Small intestine (tissue), 7 donors: ENCODE data around the gene RP9. TPM values are rescaled to one million over a fixed set of nuclear protein-coding genes. Genes with fewer than 3 reads are reported as not detected.
A peak's percentile ranks its signal among the peaks of the same experiment; 100 is the strongest.

Experiments used
- DNase-seq, 2 donors: peaks; one replicate each; pipeline versions ENCODE4 v3.0.0 to v3.0.0-alpha.2; 2013
- FAIRE-seq: peaks from 2 replicates; lab custom pipeline; 2012; peaks lifted over from hg19 to GRCh38; lab: Jason Lieb, UNC
- H3K27ac ChIP-seq, 3 donors: one replicate each; pipeline ENCODE4 v1.5.1; 2013; ENCODE audit warnings: low read length in 2 of 3, mild to moderate bottlenecking in 2 of 3, control low read depth in 1 of 3, inconsistent platforms in 1 of 3, low read depth in 1 of 3, moderate library complexity in 1 of 3
- H3K27me3 ChIP-seq, 3 donors: one replicate each; pipeline ENCODE4 v1.6.1; 2013; ENCODE audit warnings: low read length in 3 of 3, inconsistent platforms in 1 of 3; ENCODE audit not compliant: control insufficient read depth in 3 of 3, insufficient read depth in 3 of 3
- H3K36me3 ChIP-seq, 3 donors: one replicate each; pipeline ENCODE4 v1.6.1; 2013; ENCODE audit warnings: low read length in 3 of 3, inconsistent platforms in 1 of 3, low read depth in 1 of 3, mild to moderate bottlenecking in 1 of 3, moderate library complexity in 1 of 3; ENCODE audit not compliant: control insufficient read depth in 3 of 3, insufficient read depth in 2 of 3
- H3K4me1 ChIP-seq, 3 donors: one replicate each; pipeline ENCODE4 v1.6.1; 2013; ENCODE audit warnings: low read length in 2 of 3, inconsistent platforms in 1 of 3, low read depth in 1 of 3, mild to moderate bottlenecking in 1 of 3, moderate library complexity in 1 of 3; ENCODE audit not compliant: control insufficient read depth in 3 of 3, insufficient read depth in 2 of 3
- H3K4me3 ChIP-seq, 3 donors: one replicate each; pipeline ENCODE4 v1.5.1; 2013; ENCODE audit warnings: low read length in 3 of 3, control low read depth in 1 of 3, inconsistent platforms in 1 of 3, low read depth in 1 of 3, mild to moderate bottlenecking in 1 of 3, moderate library complexity in 1 of 3
- H3K9me3 ChIP-seq, 2 donors: one replicate each; pipeline ENCODE4 v1.6.1; 2013; ENCODE audit warnings: low read depth in 1 of 2, low read length in 1 of 2; ENCODE audit not compliant: control insufficient read depth in 2 of 2, insufficient read depth in 1 of 2
- WGBS, 3 donors: extraction: QIAGEN DNeasy Blood & Tissue Kit; methylation state at CpG; one replicate each; pipeline ENCODE4 v1.1.7; 2013; 5-methylcytosine and 5-hydroxymethylcytosine counted together
- polyA plus RNA-seq, 4 donors: library from polyadenylated mRNA; stranded (reverse) in 3 of 4; unstranded in 1 of 4; fragments of 200-250 nt in 3 of 4; fragments of 120-200 nt in 1 of 4; gene quantifications; one replicate each; pipeline versions ENCODE4 v1.2.1 to v1.2.3, GENCODE V29; 2013
- donor health status: healthy with polysubstance abuse.
- donor health status: control.
- donor health status: control.
- donor health status: Bipolar disorder and iron deficiency.
- donor health status: healthy.

RP9 gene
- polyA plus RNA-seq, 4 donors = 9.6 to 37.0 (median 26.4) TPM

- 83 to 92% (median 87%) methylated on average over 9 of the region's 9 CpGs for WGBS, 3 donors
- FAIRE-seq = no peak
- no peaks in the 10 kb centered on the region for H3K9me3 ChIP-seq
These were observed 29.2 kb downstream of the RP9 start for GRCh38 chr7:33079763-33080690.

GRCh38 chr7:33079096-33079495 lies 30.1 kb downstream of the RP9 start:
- Histone ChIP-seq H3K27ac (no peak overlapping the region), H3K27me3 (peaks cover 0 to 2% (median 0%) of the 10 kb centered on the region in 3 donors), H3K36me3 (no peaks in the 10 kb centered on the region), H3K4me3 (no peak overlapping the region), H3K4me1 (no peaks in the 10 kb centered on the region), H3K9me3 (no peaks in the 10 kb centered on the region)
- no peak for DNase-seq
- FAIRE-seq = no peak
- 84 to 93% (median 87%) methylated on average over 2 of the region's 2 CpGs for WGBS, 3 donors

More at GRCh38 chr7:33079763-33080690, 29.2 kb downstream of the RP9 start:
- no peak overlapping the region for H3K4me3 ChIP-seq
- H3K4me1 ChIP-seq = no peaks in the 10 kb centered on the region
- peaks cover 0 to 2% (median 0%) of the 10 kb centered on the region in 3 donors for H3K27me3 ChIP-seq
- no peaks in the 10 kb centered on the region for H3K36me3 ChIP-seq
- no peak for DNase-seq
- no peak overlapping the region for H3K27ac ChIP-seq

- Histone ChIP-seq H3K4me3 (no peak overlapping the region), H3K27ac (no peak overlapping the region), H3K4me1 (no peaks in the 10 kb centered on the region), H3K36me3 (no peaks in the 10 kb centered on the region), H3K9me3 (no peaks in the 10 kb centered on the region), H3K27me3 (peaks cover 0 to 2% (median 0%) of the 10 kb centered on the region in 3 donors)
- DNase-seq (no peak), FAIRE-seq (no peak)
- 64 to 75% (median 68%) methylated on average over 3 of the region's 3 CpGs for WGBS, 3 donors
These were observed 32.5 kb downstream of the RP9 start for GRCh38 chr7:33076737-33077136.

GRCh38 chr7:33075818-33076518 lies 33.2 kb downstream of the RP9 start:
- Histone ChIP-seq H3K27ac (no peak overlapping the region), H3K4me3 (no peak overlapping the region), H3K36me3 (no peaks in the 10 kb centered on the region), H3K4me1 (no peaks in the 10 kb centered on the region), H3K27me3 (peaks cover 0 to 2% (median 0%) of the 10 kb centered on the region in 3 donors), H3K9me3 (no peaks in the 10 kb centered on the region)
- 63 to 82% (median 81%) methylated on average over 3 of the region's 3 CpGs for WGBS, 3 donors
- FAIRE-seq (no peak), DNase-seq (no peak)

- H3K4me3 ChIP-seq = no peak overlapping the region
- H3K27ac ChIP-seq = no peak overlapping the region
- DNase-seq (no peak), FAIRE-seq (no peak)
- no peaks in the 10 kb centered on the region for H3K4me1 ChIP-seq
- H3K9me3 ChIP-seq = peaks cover 0 to 19% of the 10 kb centered on the region in 2 donors
- 79 to 98% (median 94%) methylated on average over 4 of the region's 4 CpGs for WGBS, 3 donors
- H3K27me3 ChIP-seq = no peaks in the 10 kb centered on the region
- H3K36me3 ChIP-seq = no peaks in the 10 kb centered on the region
These were observed 36.0 kb downstream of the RP9 start for GRCh38 chr7:33073243-33073642.

- H3K9me3 ChIP-seq = peaks cover 0 to 19% of the 10 kb centered on the region in 2 donors
- H3K4me3 ChIP-seq = no peak overlapping the region
- DNase-seq (no peak), FAIRE-seq (no peak)
- H3K4me1 ChIP-seq = no peaks in the 10 kb centered on the region
- no peaks in the 10 kb centered on the region for H3K27me3 ChIP-seq
- H3K36me3 ChIP-seq = no peaks in the 10 kb centered on the region
- 59 to 73% (median 67%) methylated on average over 2 of the region's 2 CpGs for WGBS, 3 donors
- H3K27ac ChIP-seq = no peak overlapping the region
These were observed 36.7 kb downstream of the RP9 start for GRCh38 chr7:33072471-33072870.

- DNase-seq (peak; percentile 64 to 66), FAIRE-seq (no peak)
- Histone ChIP-seq H3K27ac (no peak overlapping the region), H3K27me3 (no peaks in the 10 kb centered on the region), H3K4me1 (no peaks in the 10 kb centered on the region), H3K4me3 (no peak overlapping the region), H3K36me3 (no peaks in the 10 kb centered on the region), H3K9me3 (peaks cover 0 to 22% of the 10 kb centered on the region in 2 donors)
- WGBS, 3 donors = 11 to 62% (median 35%) methylated on average over 6 of the region's 6 CpGs
These were observed 38.4 kb downstream of the RP9 start for GRCh38 chr7:33070831-33071230.

GRCh38 chr7:33070277-33070676 lies 38.9 kb downstream of the RP9 start:
- no peaks in the 10 kb centered on the region for H3K4me1 ChIP-seq
- no peaks in the 10 kb centered on the region for H3K27me3 ChIP-seq
- H3K9me3 ChIP-seq = peaks cover 0 to 24% of the 10 kb centered on the region in 2 donors
- 91 to 98% (median 92%) methylated on average over 2 of the region's 2 CpGs for WGBS, 3 donors
- H3K27ac ChIP-seq = no peak overlapping the region
- no peak overlapping the region for H3K4me3 ChIP-seq
- no peak for FAIRE-seq
- H3K36me3 ChIP-seq = no peaks in the 10 kb centered on the region
- no peak for DNase-seq
